ENCODE data around the gene MFGE8.

GRCh38 chr15:88901508-88902220 lies 11.5 kb downstream of the MFGE8 start:
- TF ChIP-seq CTCF (optimal IDR thresholded peaks at IDR 0.05 in 1 of 3, IDR thresholded peaks at IDR 0.05 in 1 of 3, conservative IDR thresholded peaks at IDR 0.05 in 1 of 3; ENCODE audit: extremely low read depth in 1 of 3, insufficient read depth in 2 of 3, low read length in 3 of 3) (no peak), EZH2 (IDR thresholded peaks at IDR 0.05; ENCODE audit: low read length) (no peak)
